Measurements from ENCODE around the gene OR52K1.
"Not testable (repeated sequence)": the region's sequence is repeated elsewhere in the genome, so short reads cannot be mapped to it uniquely, and the experiment has no call there.

The OR52K1 gene

DNA sequence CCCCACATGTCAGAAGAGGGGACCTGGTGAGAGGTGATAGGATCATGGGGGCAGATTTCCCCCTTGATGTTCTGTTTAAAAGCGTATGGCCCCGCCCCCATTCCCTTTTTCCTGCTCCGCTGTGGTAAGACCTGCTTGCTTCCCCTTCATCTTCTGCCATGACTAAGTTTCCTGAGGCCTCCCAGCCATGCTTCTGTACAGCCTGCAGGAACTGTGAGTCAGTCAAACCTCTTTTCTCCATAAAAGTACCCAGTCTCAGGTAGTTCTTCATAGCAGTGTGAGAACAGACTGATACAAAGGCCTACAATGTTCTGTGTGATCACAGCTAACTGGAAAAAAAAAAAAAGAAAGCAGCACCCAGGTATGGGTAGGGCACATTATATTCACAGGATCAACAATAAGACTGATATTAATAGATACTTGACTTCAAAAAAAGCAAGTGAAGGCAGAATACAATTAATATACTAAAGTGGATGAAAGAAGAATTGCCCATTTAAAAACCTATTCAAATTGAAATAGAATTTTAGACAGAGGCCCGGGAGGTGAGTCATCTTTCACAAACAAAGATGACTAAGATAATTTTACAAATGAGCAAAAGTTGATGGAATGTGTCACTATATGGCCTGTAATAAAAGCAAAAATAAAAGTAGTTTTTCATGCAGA lies 1.7 kb upstream of the OR52K1 start:
- DNase-seq (ENCODE audit: low read depth, low spot score) = no peak
- POLR2A ChIA-PET = no interaction called here
- H3K4me3 ChIP-seq (ENCODE audit: low read depth, low read length) = no peak overlapping the region
- TF ChIP-seq, protein P1, sequence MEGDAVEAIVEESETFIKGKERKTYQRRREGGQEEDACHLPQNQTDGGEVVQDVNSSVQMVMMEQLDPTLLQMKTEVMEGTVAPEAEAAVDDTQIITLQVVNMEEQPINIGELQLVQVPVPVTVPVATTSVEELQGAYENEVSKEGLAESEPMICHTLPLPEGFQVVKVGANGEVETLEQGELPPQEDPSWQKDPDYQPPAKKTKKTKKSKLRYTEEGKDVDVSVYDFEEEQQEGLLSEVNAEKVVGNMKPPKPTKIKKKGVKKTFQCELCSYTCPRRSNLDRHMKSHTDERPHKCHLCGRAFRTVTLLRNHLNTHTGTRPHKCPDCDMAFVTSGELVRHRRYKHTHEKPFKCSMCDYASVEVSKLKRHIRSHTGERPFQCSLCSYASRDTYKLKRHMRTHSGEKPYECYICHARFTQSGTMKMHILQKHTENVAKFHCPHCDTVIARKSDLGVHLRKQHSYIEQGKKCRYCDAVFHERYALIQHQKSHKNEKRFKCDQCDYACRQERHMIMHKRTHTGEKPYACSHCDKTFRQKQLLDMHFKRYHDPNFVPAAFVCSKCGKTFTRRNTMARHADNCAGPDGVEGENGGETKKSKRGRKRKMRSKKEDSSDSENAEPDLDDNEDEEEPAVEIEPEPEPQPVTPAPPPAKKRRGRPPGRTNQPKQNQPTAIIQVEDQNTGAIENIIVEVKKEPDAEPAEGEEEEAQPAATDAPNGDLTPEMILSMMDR (IDR thresholded peaks at IDR 0.05; ENCODE audit: insufficient read depth, low read length, missing control alignments) = no peak
- CTCF ChIA-PET = interaction anchor here (2.0 kb wide), 1 partner anchor 12 kb away, joined by 14 read pairs; no protein-coding TSS in a partner anchor

DNA sequence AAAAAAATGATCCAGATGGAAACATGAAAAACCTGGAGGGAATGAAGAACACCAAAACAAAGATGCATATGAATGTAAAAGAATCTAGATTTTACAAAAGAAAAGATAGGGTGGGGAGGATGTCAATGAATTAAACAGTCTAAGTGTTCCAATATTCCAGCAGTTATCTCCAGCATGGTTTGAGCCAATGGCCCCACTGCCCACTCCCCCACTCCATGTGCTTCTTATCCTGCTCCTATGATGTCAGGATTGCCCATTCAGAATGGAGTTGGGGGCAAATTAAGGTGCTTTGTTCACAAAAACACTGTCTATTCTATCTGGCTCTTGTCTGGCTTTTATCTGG lies 1.2 kb upstream of the OR52K1 start:
- POLR2A ChIA-PET = no interaction called here
- TF ChIP-seq, protein P1 (IDR thresholded peaks at IDR 0.05; ENCODE audit: insufficient read depth, low read length, missing control alignments) = no peak
- no peak overlapping the region for H3K4me3 ChIP-seq (ENCODE audit: low read depth, low read length)
- CTCF ChIA-PET = no interaction called here
- DNase-seq (ENCODE audit: low read depth, low spot score) = no peak

- H3K4me3 ChIP-seq (ENCODE audit: low read depth, low read length) = no peak overlapping the region
- CTCF ChIA-PET = no interaction called here
- POLR2A ChIA-PET = no interaction called here
- TF ChIP-seq, protein P1 (IDR thresholded peaks at IDR 0.05; ENCODE audit: insufficient read depth, low read length, missing control alignments) = no peak
- no peak for DNase-seq (ENCODE audit: low read depth, low spot score)
These were observed 1.9 kb downstream of the OR52K1 start for GRCh38 chr11:4484310-4484709.

GRCh38 chr11:4491405-4491804 lies 9.0 kb downstream of the OR52K1 start:
- CTCF ChIA-PET = interaction anchor here (2.8 to 8.2 kb wide), 2 partner anchors 300 to 306 kb away, joined by 16 to 204 read pairs; no protein-coding TSS in a partner anchor
- DNase-seq (ENCODE audit: low read depth, low spot score); H3K4me3 ChIP-seq (ENCODE audit: low read depth, low read length); POLR2A ChIA-PET: not testable (repeated sequence)

GRCh38 chr11:4491878-4492606 lies 9.6 kb downstream of the OR52K1 start:
- DNase-seq (ENCODE audit: low read depth, low spot score) = no peak
- CTCF ChIA-PET = interaction anchor here (1.1 to 8.2 kb wide), 8 partner anchors 11 to 313 kb away, joined by 3 to 204 read pairs (median 10); no protein-coding TSS in a partner anchor

DNA sequence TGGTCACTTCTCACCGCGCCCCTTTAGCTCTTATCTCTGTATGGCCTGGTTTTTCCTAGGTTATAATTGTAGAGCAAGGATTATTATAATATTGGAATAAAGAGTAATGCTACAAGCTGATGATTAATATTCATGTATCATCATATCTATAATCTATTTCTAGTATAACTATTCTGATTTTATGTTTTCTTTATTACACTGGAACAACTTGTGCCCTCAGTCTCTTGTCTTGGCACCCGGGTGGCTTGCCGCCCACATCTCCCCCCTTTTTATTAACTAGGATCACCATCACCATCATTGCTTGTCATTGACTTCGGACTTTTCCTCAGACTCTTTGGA lies 11.0 kb downstream of the OR52K1 start:
- DNase-seq (ENCODE audit: low read depth, low spot score) = no peak
- CTCF ChIA-PET = interaction anchor here (0.6 to 8.2 kb wide), 10 partner anchors 9 to 316 kb away, joined by 3 to 204 read pairs (median 6); no protein-coding TSS in a partner anchor
- H3K4me3 ChIP-seq (ENCODE audit: low read depth, low read length) = no peak overlapping the region
- POLR2A ChIA-PET = no interaction called here
- TF ChIP-seq, protein P1 (IDR thresholded peaks at IDR 0.05; ENCODE audit: insufficient read depth, low read length, missing control alignments) = no peak

More at GRCh38 chr11:4491878-4492606, 9.6 kb downstream of the OR52K1 start:
- POLR2A ChIA-PET = no interaction called here
- TF ChIP-seq, protein P1 (IDR thresholded peaks at IDR 0.05; ENCODE audit: insufficient read depth, low read length, missing control alignments) = no peak
- no peak overlapping the region for H3K4me3 ChIP-seq (ENCODE audit: low read depth, low read length)

Data from AG04449 (cell line).